Uterus (tissue), 4 donors: ENCODE data around the gene C1orf50. TPM values are rescaled to one million over a fixed set of nuclear protein-coding genes. Genes with fewer than 3 reads are reported as not detected.

Experiments
- DNase-seq, 2 donors: peaks; one replicate each; pipeline ENCODE4 v3.0.0-alpha.2; 2019 to 2020
- H3K27ac ChIP-seq, 2 donors: fragments of 200-600 bp; sonication (generic); 1 replicate in 1 of 2; 2 replicates in 1 of 2; pipeline ENCODE4 v1.5.1; 2016 to 2018
- H3K27me3 ChIP-seq, 2 donors: fragments of 200-600 bp; sonication (generic); one replicate each; pipeline ENCODE4 v1.5.1; 2018 to 2019; ENCODE audit warnings: control low read depth in 1 of 2
- H3K36me3 ChIP-seq, 2 donors: fragments of 200-600 bp; sonication (generic); one replicate each; pipeline ENCODE4 v1.5.1; 2019; ENCODE audit warnings: control low read depth in 1 of 2
- H3K4me1 ChIP-seq, 2 donors: fragments of 200-600 bp; sonication (generic); one replicate each; pipeline ENCODE4 v1.5.1; 2018 to 2019; ENCODE audit warnings: control low read depth in 1 of 2
- H3K4me3 ChIP-seq, 2 donors: fragments of 200-600 bp; sonication (generic); 1 replicate in 1 of 2; 2 replicates in 1 of 2; pipeline ENCODE4 v1.5.1; 2018 to 2019; ENCODE audit warnings: mild to moderate bottlenecking in 1 of 2
- H3K9me3 ChIP-seq, 2 donors: fragments of 200-600 bp; sonication (generic); one replicate each; pipeline ENCODE4 v1.5.1; 2019; ENCODE audit warnings: control low read depth in 1 of 2
- CTCF ChIP-seq, 4 experiments: fragments of 200-600 bp in 2 of 4; fragments of 450-650 bp in 2 of 4; sonication (generic) in 2 of 4; IDR thresholded peaks; one replicate each; pipeline ENCODE4 v1.5.1; 2016 to 2019; ENCODE audit warnings: antibody characterized with exemption in 4 of 4, mild to moderate bottlenecking in 2 of 4, moderate library complexity in 1 of 4
- POLR2A ChIP-seq, 2 donors: fragments of 450-650 bp; IDR thresholded peaks; one replicate each; pipeline ENCODE4 v1.6.1; 2016; ENCODE audit warnings: antibody characterized with exemption in 2 of 2, mild to moderate bottlenecking in 1 of 2, moderate library complexity in 1 of 2
- intact Hi-C: fragments of 100-400 bp; cut with DNase I; formaldehyde crosslinking; loops from one replicate; pipeline ENCODE4 v1.15.1; 2023; ENCODE audit warnings: low total_unique reads
- total RNA-seq, 4 donors: library from RNA; depleted of rRNA in 3 of 4; stranded (reverse); fragments of >200 nt in 3 of 4; gene quantifications; one replicate each; pipeline versions ENCODE4 v1.1.0 to v1.2.4, GENCODE V29; 2014 to 2023
- donor health status: DM: yes; HTN: yes; CAD: no.

Gene C1orf50
- total RNA-seq, 4 donors from 2014 or later: 0.26 to 6.7 (median 5.7) TPM; not detected in 1

GRCh38 chr1:42734201-42735035 lies 32.6 kb upstream of the C1orf50 start:
- H3K27me3 ChIP-seq: no peaks in the 10 kb centered on the region
- H3K36me3 ChIP-seq: no peaks in the 10 kb centered on the region
- no peak overlapping the region for H3K27ac ChIP-seq
- no peak overlapping the region for H3K4me3 ChIP-seq
- no peaks in the 10 kb centered on the region for H3K9me3 ChIP-seq
- H3K4me1 ChIP-seq: no peaks in the 10 kb centered on the region
- TF ChIP-seq CTCF (IDR thresholded peaks at IDR 0.05): no peak
- no peak for TF ChIP-seq POLR2A (IDR thresholded peaks at IDR 0.05)
- DNase-seq: no peak
- intact Hi-C loops: no loop called here

GRCh38 chr1:42735056-42735455 lies 32.0 kb upstream of the C1orf50 start:
- Histone ChIP-seq H3K27ac (no peak overlapping the region), H3K4me1 (no peaks in the 10 kb centered on the region), H3K36me3 (no peaks in the 10 kb centered on the region), H3K9me3 (no peaks in the 10 kb centered on the region), H3K27me3 (no peaks in the 10 kb centered on the region), H3K4me3 (no peak overlapping the region)
- DNase-seq: no peak
- TF ChIP-seq POLR2A (IDR thresholded peaks at IDR 0.05) (no peak), CTCF (IDR thresholded peaks at IDR 0.05) (no peak)
- intact Hi-C loops: no loop called here

GRCh38 chr1:42735477-42736105 lies 31.5 kb upstream of the C1orf50 start:
- intact Hi-C loops: no loop called here

GRCh38 chr1:42736152-42736551 lies 30.9 kb upstream of the C1orf50 start:
- intact Hi-C loops: no loop called here
- no peak for TF ChIP-seq POLR2A (IDR thresholded peaks at IDR 0.05)
- no peak for TF ChIP-seq CTCF (IDR thresholded peaks at IDR 0.05)
- DNase-seq: no peak
- no peaks in the 10 kb centered on the region for H3K27me3 ChIP-seq
- no peak overlapping the region for H3K27ac ChIP-seq
- H3K9me3 ChIP-seq: no peaks in the 10 kb centered on the region
- H3K36me3 ChIP-seq: no peaks in the 10 kb centered on the region
- H3K4me1 ChIP-seq: no peaks in the 10 kb centered on the region
- no peak overlapping the region for H3K4me3 ChIP-seq

More at GRCh38 chr1:42735477-42736105, 31.5 kb upstream of the C1orf50 start:
- Histone ChIP-seq H3K4me1 (no peaks in the 10 kb centered on the region), H3K27me3 (no peaks in the 10 kb centered on the region), H3K27ac (no peak overlapping the region), H3K4me3 (no peak overlapping the region), H3K36me3 (no peaks in the 10 kb centered on the region), H3K9me3 (no peaks in the 10 kb centered on the region)
- TF ChIP-seq CTCF (IDR thresholded peaks at IDR 0.05) (no peak), POLR2A (IDR thresholded peaks at IDR 0.05) (no peak)
- DNase-seq: no peak

GRCh38 chr1:42736571-42737200 lies 30.4 kb upstream of the C1orf50 start:
- no peak overlapping the region for H3K27ac ChIP-seq
- no peaks in the 10 kb centered on the region for H3K4me1 ChIP-seq
- H3K27me3 ChIP-seq: no peaks in the 10 kb centered on the region
- no peak overlapping the region for H3K4me3 ChIP-seq
- H3K36me3 ChIP-seq: no peaks in the 10 kb centered on the region
- intact Hi-C loops: no loop called here
- TF ChIP-seq CTCF (IDR thresholded peaks at IDR 0.05) (no peak), POLR2A (IDR thresholded peaks at IDR 0.05) (no peak)
- DNase-seq: no peak
- no peaks in the 10 kb centered on the region for H3K9me3 ChIP-seq
